AG10803 (cell line): ENCODE measurements around the gene IGFBP6.
A peak's percentile ranks its signal among the peaks of the same experiment; 100 is the strongest.

Experiments used
- DNase-seq: peaks from one replicate; pipeline ENCODE4 v3.0.0; 2010; ENCODE audit warnings: low read depth
- H3K4me3 ChIP-seq: 2 replicates; pipeline ENCODE4 v1.5.1; 2011; ENCODE audit warnings: mild to moderate bottlenecking, low read length, control low read depth
- TF ChIP-seq, protein P1 (sequence below): conservative IDR thresholded peaks from 2 replicates; pipeline ENCODE4 v1.5.1; 2011; ENCODE audit warnings: mild to moderate bottlenecking, low read length, control low read depth, inconsistent platforms

Gene IGFBP6

DNA sequence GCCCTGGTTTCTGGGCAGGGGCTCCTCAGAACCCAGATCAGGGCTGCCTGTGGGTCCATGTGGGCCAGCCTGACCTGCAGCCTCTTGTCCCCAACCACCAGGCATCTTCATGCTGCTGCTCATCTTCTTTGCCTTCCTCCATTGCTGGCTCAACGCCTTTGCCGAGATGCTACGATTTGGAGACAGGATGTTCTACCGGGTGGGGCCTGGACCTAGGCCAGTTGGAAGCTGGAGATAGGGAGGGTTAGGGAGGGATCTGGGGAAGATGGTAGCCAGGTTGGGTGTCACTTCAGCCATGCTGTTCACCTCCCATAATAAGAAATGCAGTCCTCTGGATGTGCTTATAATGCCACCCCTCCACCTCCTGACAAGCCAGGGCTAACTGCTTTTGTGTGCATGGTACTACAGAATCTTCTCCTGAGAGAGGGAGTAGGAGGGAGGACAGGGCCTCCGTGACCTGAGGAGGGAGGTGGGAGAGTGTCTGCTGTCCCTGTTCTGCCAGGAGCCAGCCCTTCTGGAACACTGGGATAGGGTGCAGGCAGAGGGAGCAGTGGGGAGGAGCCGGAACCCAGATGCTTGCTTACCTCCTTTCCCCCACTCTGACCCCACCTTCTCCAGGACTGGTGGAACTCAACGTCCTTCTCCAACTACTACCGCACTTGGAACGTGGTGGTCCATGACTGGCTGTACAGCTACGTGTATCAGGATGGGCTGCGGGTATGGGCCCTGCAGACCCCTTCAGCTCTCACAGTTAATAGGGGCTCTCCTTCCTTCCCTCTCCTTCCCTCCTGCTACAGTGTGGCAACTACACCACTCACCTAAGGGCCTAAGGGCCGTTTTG lies 23.4 kb downstream of the IGFBP6 start:
- DNase-seq, result no peak
- TF ChIP-seq, protein P1, sequence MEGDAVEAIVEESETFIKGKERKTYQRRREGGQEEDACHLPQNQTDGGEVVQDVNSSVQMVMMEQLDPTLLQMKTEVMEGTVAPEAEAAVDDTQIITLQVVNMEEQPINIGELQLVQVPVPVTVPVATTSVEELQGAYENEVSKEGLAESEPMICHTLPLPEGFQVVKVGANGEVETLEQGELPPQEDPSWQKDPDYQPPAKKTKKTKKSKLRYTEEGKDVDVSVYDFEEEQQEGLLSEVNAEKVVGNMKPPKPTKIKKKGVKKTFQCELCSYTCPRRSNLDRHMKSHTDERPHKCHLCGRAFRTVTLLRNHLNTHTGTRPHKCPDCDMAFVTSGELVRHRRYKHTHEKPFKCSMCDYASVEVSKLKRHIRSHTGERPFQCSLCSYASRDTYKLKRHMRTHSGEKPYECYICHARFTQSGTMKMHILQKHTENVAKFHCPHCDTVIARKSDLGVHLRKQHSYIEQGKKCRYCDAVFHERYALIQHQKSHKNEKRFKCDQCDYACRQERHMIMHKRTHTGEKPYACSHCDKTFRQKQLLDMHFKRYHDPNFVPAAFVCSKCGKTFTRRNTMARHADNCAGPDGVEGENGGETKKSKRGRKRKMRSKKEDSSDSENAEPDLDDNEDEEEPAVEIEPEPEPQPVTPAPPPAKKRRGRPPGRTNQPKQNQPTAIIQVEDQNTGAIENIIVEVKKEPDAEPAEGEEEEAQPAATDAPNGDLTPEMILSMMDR, result no peak
- no peak overlapping the region for H3K4me3 ChIP-seq

DNA sequence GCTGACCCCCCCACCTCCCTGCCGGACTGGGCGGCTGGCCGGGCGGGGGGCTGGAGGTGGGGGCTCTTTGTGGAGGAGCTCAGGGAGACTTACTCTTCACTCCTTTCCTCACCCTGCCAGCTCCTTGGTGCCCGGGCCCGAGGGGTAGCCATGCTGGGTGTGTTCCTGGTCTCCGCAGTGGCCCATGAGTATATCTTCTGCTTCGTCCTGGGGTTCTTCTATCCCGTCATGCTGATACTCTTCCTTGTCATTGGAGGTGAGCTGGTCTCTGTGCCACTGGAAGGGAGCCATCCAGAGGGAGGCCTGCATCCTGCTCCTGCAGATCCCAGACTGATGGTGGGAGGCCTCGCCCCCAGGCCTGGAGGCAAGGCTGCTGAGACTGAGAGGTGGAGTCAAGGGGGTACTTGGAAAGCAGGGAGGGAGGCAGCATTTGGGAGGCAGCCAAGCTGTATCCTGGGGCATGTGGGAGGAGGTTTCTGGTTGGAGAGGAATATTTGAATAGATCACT lies 25.5 kb downstream of the IGFBP6 start:
- H3K4me3 ChIP-seq, result no peak overlapping the region
- TF ChIP-seq, protein P1, result no peak
- DNase-seq, result peak; percentile 11

DNA sequence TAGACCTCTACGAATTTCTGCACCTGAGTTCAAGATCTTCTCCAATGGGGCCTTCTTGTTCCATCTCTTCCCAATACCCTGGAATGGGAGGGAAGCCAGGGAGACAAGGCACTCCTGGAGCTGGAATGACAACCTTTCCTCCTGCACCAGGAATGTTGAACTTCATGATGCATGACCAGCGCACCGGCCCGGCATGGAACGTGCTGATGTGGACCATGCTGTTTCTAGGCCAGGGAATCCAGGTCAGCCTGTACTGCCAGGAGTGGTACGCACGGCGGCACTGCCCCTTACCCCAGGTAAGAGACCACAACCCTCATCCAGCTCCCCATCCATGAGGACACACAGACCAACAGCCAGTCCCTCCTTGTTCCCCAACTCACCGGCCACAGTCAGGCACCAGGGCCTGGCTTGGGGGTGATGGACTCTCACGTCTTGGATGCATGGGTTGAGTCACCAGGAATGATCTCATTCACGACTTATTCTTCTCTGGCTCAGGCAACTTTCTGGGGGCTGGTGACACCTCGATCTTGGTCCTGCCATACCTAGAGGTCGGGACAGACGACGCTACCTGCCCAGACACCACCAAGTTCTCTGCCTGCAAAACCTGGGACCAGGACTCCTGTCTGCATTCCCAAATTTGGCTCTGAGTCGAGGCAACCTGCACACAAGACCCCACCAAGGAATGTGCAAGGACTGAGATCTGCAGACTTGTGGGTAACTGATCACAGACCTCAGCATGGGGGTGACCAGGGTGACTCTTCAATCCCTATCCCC lies 26.3 kb downstream of the IGFBP6 start:
- H3K4me3 ChIP-seq, result no peak overlapping the region
- TF ChIP-seq, protein P1, result no peak
- peak; percentile 30 for DNase-seq

DNA sequence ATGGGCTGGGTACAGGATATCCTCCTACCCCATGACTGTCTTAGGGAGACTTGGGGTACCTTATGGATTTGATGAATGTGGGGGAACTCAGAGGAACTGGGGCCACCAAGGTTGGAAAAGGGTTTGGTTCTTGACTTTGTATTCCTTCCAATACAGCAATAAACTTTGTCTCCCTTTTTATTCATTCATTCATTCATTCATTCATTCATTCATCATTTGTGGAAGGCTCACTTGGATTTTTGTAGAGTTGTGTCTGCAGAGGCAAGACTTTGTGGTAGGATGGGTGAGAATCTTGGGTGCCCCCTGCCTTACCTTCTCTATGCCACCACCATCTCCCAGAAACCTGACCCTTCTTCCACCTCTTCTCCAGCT lies 26.9 kb downstream of the IGFBP6 start:
- TF ChIP-seq, protein P1, result no peak
- no peak overlapping the region for H3K4me3 ChIP-seq
- no peak for DNase-seq

DNA sequence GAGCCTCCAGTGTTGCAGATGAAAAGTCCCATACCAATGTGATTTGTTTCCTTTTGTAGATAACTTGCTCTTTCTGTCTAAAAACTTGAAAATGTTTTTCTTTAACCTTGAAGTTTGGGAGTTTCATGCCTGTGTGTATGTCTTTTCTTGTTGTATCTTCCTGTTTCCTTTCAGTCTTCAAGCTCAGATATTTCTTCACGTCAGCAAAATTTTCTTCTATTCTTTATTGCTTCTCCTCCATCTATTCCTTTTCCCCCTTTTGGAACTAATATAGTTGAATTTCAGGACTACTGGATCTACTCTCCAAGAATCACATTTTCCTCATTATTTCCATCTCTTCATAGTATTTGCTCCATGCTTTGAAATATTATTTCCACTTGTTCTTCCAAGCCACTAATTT lies 29.7 kb downstream of the IGFBP6 start:
- H3K4me3 ChIP-seq, result no peak overlapping the region
- no peak for DNase-seq
- TF ChIP-seq, protein P1, result no peak

DNA sequence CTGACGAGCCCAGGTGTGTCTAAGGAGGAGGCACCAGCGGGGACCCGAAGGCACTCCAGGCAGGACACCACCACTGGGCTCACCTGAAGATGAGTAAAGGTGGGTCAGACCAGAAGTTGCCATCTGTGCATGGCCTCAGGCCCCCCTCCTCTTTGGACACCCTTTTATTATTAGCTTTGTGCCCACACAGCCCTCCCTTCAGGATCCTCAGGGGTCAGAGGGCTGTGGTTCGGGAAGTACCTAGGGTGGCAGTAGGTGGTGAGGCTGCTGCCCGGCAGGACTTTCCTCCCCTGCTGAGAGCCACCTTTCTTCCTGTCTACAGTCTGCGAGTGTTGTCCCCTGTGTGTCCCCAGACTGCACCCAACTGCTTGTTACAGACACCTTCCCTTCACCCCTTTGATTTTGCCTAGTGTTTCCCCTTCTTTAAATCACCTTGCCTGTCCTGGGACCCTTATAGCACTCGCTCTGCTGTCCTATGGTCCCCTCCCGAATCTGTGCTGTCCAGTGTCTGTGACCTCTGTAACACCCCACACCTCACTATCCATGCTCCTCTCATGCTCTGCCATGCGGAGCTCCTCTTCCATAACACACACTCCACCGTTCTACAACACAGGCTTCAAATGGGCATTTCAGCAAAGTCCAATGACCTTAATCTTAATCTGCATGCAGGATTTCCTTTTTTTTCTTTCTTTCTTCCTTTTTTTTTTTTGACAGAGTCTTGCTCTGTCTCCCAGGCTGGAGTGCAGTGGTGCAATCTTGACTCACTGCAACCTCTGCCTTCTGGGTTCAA lies 31.5 kb downstream of the IGFBP6 start:
- TF ChIP-seq, protein P1, result no peak
- DNase-seq, result no peak
- no peak overlapping the region for H3K4me3 ChIP-seq
